ENCODE results near the gene BDH2.

GRCh38 chr4:103073792-103074438, 25.7 kb downstream of the BDH2 start:
- no peak for TF ChIP-seq CTCF (conservative IDR thresholded peaks at IDR 0.05)
- TF ChIP-seq ZFX (IDR thresholded peaks at IDR 0.05): no peak
